22Rv1 (cell line): ENCODE data around the gene TULP1.

Experiments used
- CTCF ChIP-seq: fragments of 450-650 bp; IDR thresholded peaks from 2 replicates; pipeline ENCODE4 v1.5.1; 2017; ENCODE audit warnings: mild to moderate bottlenecking
- ZFX ChIP-seq: fragments of 450-650 bp; IDR thresholded peaks from 2 replicates; pipeline ENCODE4 v1.6.1; 2017; ENCODE audit warnings: antibody characterized with exemption, borderline replicate concordance

GRCh38 chr6:35553315-35553714 is 40.6 kb upstream of the TULP1 start:
- TF ChIP-seq CTCF (no peak), ZFX (no peak)
